ENCODE measurements around the gene DENND4A.

DNA sequence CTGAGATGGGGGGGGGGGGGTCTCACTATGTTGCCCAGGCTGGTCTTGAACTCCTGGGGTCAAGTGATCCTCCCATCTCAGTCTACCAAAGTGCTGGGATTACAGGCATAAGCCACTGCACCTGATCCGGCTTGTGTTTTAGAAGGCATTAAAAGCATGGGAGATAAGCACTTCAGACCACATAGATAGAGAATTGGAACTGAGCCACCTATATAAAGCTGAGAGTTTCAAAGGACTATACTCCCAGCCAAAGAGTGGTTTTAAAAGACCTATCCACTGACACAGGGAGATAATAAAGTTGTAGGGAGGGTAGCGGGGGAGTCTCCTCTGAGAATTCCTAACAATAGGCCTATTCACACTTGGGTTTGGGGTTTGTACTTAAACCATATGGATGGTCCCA, 34.8 kb downstream of the DENND4A start:
- no peak for TF ChIP-seq GATA2 (IDR thresholded peaks at IDR 0.05; ENCODE audit: low read depth, low read length)
- TF ChIP-seq GATA3 (IDR thresholded peaks at IDR 0.05; ENCODE audit: low read depth, low read length) = no peak
